ENCODE data around the gene FAM124B. TPM values are rescaled to one million over a fixed set of nuclear protein-coding genes. Genes with fewer than 3 reads are reported as not detected.

FAM124B gene
- total RNA-seq, 2 experiments from 2014 or later: 0.25 TPM; not detected in 1

DNA sequence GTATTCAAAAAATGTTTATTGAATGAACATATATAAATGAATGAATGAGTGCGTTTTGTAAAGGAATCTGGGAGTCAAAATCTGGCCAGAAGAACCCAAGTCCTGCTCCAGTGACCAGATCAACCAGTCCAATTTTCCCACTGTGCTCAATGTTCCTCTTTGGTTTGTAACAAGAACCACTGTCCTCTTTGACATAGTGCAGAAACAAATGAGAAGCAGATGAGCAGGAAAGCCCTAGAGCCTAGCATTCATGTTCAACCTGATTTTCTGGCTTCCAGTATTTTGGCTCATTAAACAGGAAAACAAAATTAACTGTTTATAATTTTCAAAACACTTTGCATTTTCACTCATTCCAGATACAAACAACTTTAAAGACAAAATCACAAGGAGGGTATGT is 23.2 kb downstream of the FAM124B start:
- ATAC-seq (no peak), DNase-seq (no peak)
- TF ChIP-seq CTCF (IDR thresholded peaks at IDR 0.05): no peak
- Mint-ChIP-seq H3K9me3 (no peaks in the 10 kb centered on the region), H3K4me3 (no peak overlapping the region), H3K4me1 (ENCODE audit: low read depth) (no peaks in the 10 kb centered on the region), H3K27ac (no peak overlapping the region), H3K36me3 (ENCODE audit: low read depth) (no peaks in the 10 kb centered on the region), H3K27me3 (no peaks in the 10 kb centered on the region)
- POLR2A ChIA-PET: no interaction called here
- intact Hi-C loops (cut with micrococcal nuclease): no loop called here
- CTCF ChIA-PET: no interaction called here

DNA sequence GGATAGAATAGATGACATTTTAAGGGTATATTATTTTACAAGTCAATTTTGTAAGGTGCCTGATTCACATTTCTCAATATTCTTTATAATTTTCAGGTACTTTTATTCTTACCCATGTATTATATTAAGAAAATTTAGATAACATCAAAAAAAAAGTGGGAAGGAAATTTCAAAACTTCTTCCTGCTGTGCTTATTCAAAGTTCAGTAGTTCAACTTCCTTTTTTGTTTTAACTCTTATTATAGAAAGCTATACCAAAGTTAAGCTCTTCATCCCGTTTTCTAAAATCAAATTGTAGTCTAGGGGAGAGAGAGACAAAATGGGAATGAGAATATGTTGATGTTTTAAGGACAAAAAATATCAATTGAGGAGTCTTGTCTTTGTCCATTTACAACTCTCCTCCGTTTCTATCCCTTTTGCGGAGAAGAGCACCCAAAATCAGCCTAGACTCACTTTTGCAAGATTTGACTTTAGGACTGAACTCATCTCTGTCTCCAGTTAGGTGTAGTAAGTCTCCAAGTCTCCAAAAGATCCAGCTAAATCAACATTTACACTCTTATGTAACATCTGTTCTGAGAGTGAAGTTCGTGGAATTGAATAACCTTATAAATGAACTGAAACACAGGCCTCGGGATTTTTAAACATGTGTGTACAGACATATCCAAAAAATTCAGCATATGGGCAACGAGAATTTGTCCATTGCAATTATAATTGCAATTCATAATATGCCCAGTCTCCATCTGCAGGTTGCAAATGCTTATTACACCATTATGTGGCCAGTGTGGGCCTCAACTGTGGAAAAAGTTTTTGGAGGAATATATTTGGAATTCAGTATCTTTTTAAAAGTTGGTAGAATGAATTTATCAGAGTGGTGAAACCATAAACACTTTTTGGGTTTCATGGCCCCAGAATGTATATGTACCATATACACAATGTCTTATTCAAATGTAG is 23.9 kb downstream of the FAM124B start:
- no peak for DNase-seq
- Mint-ChIP-seq H3K27ac (no peak overlapping the region), H3K9me3 (no peaks in the 10 kb centered on the region), H3K4me3 (no peak overlapping the region), H3K27me3 (no peaks in the 10 kb centered on the region), H3K36me3 (ENCODE audit: low read depth) (no peaks in the 10 kb centered on the region), H3K4me1 (ENCODE audit: low read depth) (no peaks in the 10 kb centered on the region)
- ChIA-PET POLR2A (interaction anchor here (0.5 kb wide), 1 partner anchor 274 kb away, joined by 3 read pairs; no protein-coding TSS in a partner anchor), CTCF (interaction anchor here (1.1 to 1.5 kb wide), 2 partner anchors 9 to 276 kb away, joined by 3 to 9 read pairs; no protein-coding TSS in a partner anchor)
- ATAC-seq: no peak
- intact Hi-C loops (cut with micrococcal nuclease): no loop called here
- TF ChIP-seq CTCF (IDR thresholded peaks at IDR 0.05): no peak

DNA sequence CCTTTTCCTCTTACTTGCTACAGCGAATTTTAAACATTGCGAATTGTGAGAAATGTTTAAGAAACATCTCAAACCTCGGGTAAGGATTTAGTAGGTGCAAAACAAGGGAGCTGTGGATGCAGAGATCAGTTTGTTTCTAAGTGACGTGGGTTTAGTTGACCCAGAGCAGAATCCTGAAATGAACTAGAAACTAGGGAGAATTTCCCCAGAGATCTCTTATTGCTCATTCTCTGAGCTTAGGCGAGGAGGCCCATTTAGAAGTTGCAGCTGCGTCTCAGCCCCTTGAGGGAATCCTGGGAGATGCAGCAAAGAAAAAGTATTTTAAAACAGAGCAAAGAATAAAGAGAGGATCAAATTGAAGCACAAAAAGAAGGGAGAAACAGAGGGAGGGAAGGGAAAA is 29.3 kb downstream of the FAM124B start:
- no peak overlapping the region for H3K27ac Mint-ChIP-seq
- H3K9me3 Mint-ChIP-seq: no peaks in the 10 kb centered on the region
- H3K4me1 Mint-ChIP-seq (ENCODE audit: low read depth): no peaks in the 10 kb centered on the region
- no peak for TF ChIP-seq CTCF (IDR thresholded peaks at IDR 0.05)
- no peak overlapping the region for H3K4me3 Mint-ChIP-seq
- ATAC-seq: no peak
- ChIA-PET POLR2A (no interaction called here), CTCF (interaction anchor here (1.4 to 5.5 kb wide), 5 partner anchors 12 to 403 kb away, joined by 3 to 29 read pairs (median 7); no protein-coding TSS in a partner anchor)
- no peak for DNase-seq
- peaks cover 1% of the 10 kb centered on the region for H3K27me3 Mint-ChIP-seq
- intact Hi-C loops (cut with micrococcal nuclease): no loop called here
- H3K36me3 Mint-ChIP-seq (ENCODE audit: low read depth): no peaks in the 10 kb centered on the region

DNA sequence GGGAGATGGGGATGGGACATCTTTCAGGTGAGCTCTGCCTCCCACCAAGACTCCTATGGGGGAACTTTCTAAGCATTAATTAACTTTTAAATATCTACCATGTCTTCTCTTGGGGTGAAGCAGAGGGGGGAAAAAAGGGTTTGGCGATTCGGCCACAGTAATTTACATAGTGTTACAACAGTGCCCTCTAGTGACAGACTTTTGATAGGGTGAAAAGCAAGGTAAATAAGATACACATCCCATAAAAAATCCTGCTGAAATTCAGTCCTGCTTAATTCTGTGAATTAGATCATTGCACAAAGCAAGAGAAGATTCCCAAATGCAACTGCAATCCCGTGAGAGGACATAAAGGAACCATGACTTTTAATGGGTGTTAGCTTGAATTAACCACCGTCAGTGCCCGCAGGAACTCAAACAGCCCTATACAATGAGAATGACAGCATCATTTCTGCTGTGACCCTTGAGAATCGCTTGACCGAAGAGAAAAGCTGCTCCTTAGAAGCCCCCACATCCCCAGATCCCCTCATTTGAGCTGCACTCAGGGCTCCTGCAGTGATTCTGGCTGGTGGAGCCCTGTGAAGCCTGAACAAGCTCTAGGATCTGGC is 32.8 kb downstream of the FAM124B start:
- no peak overlapping the region for H3K27ac Mint-ChIP-seq
- no peak for ATAC-seq
- peaks cover 1% of the 10 kb centered on the region for H3K27me3 Mint-ChIP-seq
- H3K36me3 Mint-ChIP-seq (ENCODE audit: low read depth): no peaks in the 10 kb centered on the region
- H3K4me3 Mint-ChIP-seq: no peak overlapping the region
- intact Hi-C loops (cut with micrococcal nuclease): no loop called here
- CTCF ChIA-PET: interaction anchor here (0.7 to 5.5 kb wide), 38 partner anchors 8 to 399 kb away, joined by 3 to 29 read pairs (median 4); partner anchors contain the start of gene FAM124B
- peak; percentile 26 for DNase-seq
- TF ChIP-seq CTCF (IDR thresholded peaks at IDR 0.05): peak; percentile 85
- H3K9me3 Mint-ChIP-seq: no peaks in the 10 kb centered on the region
- no peaks in the 10 kb centered on the region for H3K4me1 Mint-ChIP-seq (ENCODE audit: low read depth)
- POLR2A ChIA-PET: interaction anchor here (0.7 to 1.1 kb wide), 2 partner anchors 80 to 342 kb away, joined by 3 read pairs; no protein-coding TSS in a partner anchor

Measured in activated CD8-positive, alpha-beta T cell treated with anti-CD3 and anti-CD28 coated beads for 36 hours (primary cell).